ENCODE measurements around the gene TDP2.
"Not testable (repeated sequence)": the region's sequence is repeated elsewhere in the genome, so short reads cannot be mapped to it uniquely, and the experiment has no call there.

Gene TDP2

GRCh38 chr6:24668997-24669361 is 2.3 kb upstream of the TDP2 start:
- H4K20me1 ChIP-seq (ENCODE audit: insufficient read depth, low read length), result no peaks in the 10 kb centered on the region
- H3F3A ChIP-seq (ENCODE audit: insufficient read depth, low read length), result no peaks in the 10 kb centered on the region; the same call in 1 of the 2 replicates
- H3K4me1 ChIP-seq (ENCODE audit: insufficient read depth, low read length, severe bottlenecking), result peaks cover 29% of the 10 kb centered on the region
- no peak overlapping the region for H3K27ac ChIP-seq (ENCODE audit: low read depth, low read length, poor library complexity, severe bottlenecking)
- no peaks in the 10 kb centered on the region for H3K27me3 ChIP-seq (ENCODE audit: insufficient read depth, low read length)
- no peak for TF ChIP-seq EZH2 (IDR thresholded peaks at IDR 0.05; ENCODE audit: borderline replicate concordance, low read length)
- TF ChIP-seq, protein P1, sequence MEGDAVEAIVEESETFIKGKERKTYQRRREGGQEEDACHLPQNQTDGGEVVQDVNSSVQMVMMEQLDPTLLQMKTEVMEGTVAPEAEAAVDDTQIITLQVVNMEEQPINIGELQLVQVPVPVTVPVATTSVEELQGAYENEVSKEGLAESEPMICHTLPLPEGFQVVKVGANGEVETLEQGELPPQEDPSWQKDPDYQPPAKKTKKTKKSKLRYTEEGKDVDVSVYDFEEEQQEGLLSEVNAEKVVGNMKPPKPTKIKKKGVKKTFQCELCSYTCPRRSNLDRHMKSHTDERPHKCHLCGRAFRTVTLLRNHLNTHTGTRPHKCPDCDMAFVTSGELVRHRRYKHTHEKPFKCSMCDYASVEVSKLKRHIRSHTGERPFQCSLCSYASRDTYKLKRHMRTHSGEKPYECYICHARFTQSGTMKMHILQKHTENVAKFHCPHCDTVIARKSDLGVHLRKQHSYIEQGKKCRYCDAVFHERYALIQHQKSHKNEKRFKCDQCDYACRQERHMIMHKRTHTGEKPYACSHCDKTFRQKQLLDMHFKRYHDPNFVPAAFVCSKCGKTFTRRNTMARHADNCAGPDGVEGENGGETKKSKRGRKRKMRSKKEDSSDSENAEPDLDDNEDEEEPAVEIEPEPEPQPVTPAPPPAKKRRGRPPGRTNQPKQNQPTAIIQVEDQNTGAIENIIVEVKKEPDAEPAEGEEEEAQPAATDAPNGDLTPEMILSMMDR (IDR thresholded peaks at IDR 0.05; ENCODE audit: low read length), result no peak
- H3K79me2 ChIP-seq (ENCODE audit: insufficient read depth, low read length), result peaks cover 18% of the 10 kb centered on the region
- H3K4me3 ChIP-seq (ENCODE audit: low read depth, low read length, poor library complexity, severe bottlenecking), result no peak overlapping the region
- H3K9ac ChIP-seq (ENCODE audit: low read length), result no peak overlapping the region
- H3K36me3 ChIP-seq (ENCODE audit: insufficient read depth, low read length), result peaks cover 22% of the 10 kb centered on the region
- no peak overlapping the region for H3K4me2 ChIP-seq (ENCODE audit: low read length)
- H2AFZ ChIP-seq (ENCODE audit: low read length), result no peak overlapping the region
- H3K9me2 ChIP-seq (ENCODE audit: low read depth, low read length), result no peaks in the 10 kb centered on the region
- H3K9me3 ChIP-seq (ENCODE audit: low read length), result peaks cover 12% of the 10 kb centered on the region

GRCh38 chr6:24668066-24668996 is 1.6 kb upstream of the TDP2 start:
- H4K20me1 ChIP-seq (ENCODE audit: insufficient read depth, low read length); H3K9ac ChIP-seq (ENCODE audit: low read length); H3F3A ChIP-seq (ENCODE audit: insufficient read depth, low read length); H3K9me3 ChIP-seq (ENCODE audit: low read length); H3K9me2 ChIP-seq (ENCODE audit: low read depth, low read length); H2AFZ ChIP-seq (ENCODE audit: low read length); H3K27me3 ChIP-seq (ENCODE audit: insufficient read depth, low read length); H3K27ac ChIP-seq (ENCODE audit: low read depth, low read length, poor library complexity, severe bottlenecking): not testable (repeated sequence)
- H3K36me3 ChIP-seq (ENCODE audit: insufficient read depth, low read length), result peaks cover 28% of the 10 kb centered on the region
- peaks cover 29% of the 10 kb centered on the region for H3K4me1 ChIP-seq (ENCODE audit: insufficient read depth, low read length, severe bottlenecking)
- H3K4me3 ChIP-seq (ENCODE audit: low read depth, low read length, poor library complexity, severe bottlenecking), result peak overlapping the region; percentile 93
- peak overlapping the region; percentile 81 for H3K4me2 ChIP-seq (ENCODE audit: low read length)
- peaks cover 18% of the 10 kb centered on the region for H3K79me2 ChIP-seq (ENCODE audit: insufficient read depth, low read length)

DNA sequence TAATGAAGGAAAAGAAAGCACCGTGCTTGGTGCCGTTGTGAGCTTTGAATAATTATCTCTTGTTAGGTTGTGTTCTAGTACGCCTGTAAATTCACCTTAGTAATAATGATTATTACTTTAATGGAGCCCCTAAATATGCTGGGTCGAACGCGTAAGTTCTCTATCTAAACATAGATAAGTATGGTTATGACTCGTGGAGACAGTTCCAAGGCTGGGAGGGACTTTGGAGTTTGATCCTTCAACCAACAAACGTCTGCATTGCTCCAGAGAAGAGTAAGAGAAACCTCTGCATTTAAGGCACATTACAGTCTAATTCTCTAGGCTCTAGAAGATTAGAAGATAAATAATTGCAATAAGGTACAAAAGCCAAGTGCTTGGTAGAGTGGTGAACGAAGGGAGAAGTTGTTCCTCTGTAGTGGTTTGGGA is 692 bp upstream of the TDP2 start:
- Histone ChIP-seq H2AFZ (ENCODE audit: low read length) (peak overlapping the region; percentile 89), H3K36me3 (ENCODE audit: insufficient read depth, low read length) (peaks cover 38% of the 10 kb centered on the region), H3K27me3 (ENCODE audit: insufficient read depth, low read length) (no peaks in the 10 kb centered on the region)

More for the DNA sequence above, 692 bp upstream of the TDP2 start:
- peak overlapping the region; percentile 81 for H3K4me2 ChIP-seq (ENCODE audit: low read length)
- H3K4me1 ChIP-seq (ENCODE audit: insufficient read depth, low read length, severe bottlenecking), result peaks cover 29% of the 10 kb centered on the region
- peaks cover 18% of the 10 kb centered on the region for H3K79me2 ChIP-seq (ENCODE audit: insufficient read depth, low read length)
- no peaks in the 10 kb centered on the region; the same call in 1 of the 2 replicates for H3F3A ChIP-seq (ENCODE audit: insufficient read depth, low read length)
- H4K20me1 ChIP-seq (ENCODE audit: insufficient read depth, low read length), result no peaks in the 10 kb centered on the region
- H3K9me2 ChIP-seq (ENCODE audit: low read depth, low read length), result no peaks in the 10 kb centered on the region
- peak overlapping the region; percentile 93 for H3K4me3 ChIP-seq (ENCODE audit: low read depth, low read length, poor library complexity, severe bottlenecking)
- peak overlapping the region; percentile 89 for H3K9ac ChIP-seq (ENCODE audit: low read length)
- TF ChIP-seq, protein P1 (IDR thresholded peaks at IDR 0.05; ENCODE audit: low read length), result no peak
- TF ChIP-seq EZH2 (IDR thresholded peaks at IDR 0.05; ENCODE audit: borderline replicate concordance, low read length), result no peak
- H3K9me3 ChIP-seq (ENCODE audit: low read length), result peaks cover 9% of the 10 kb centered on the region; the same call in 1 of the 2 replicates
- peak overlapping the region; percentile 57 for H3K27ac ChIP-seq (ENCODE audit: low read depth, low read length, poor library complexity, severe bottlenecking)

All from OCI-LY1 (cell line).